T-helper 2 cell (primary cell): Measurements from ENCODE around the gene HDAC4.

Experiments used
- DNase-seq, 5 experiments: peaks; one replicate each; pipeline versions ENCODE4 v3.0.0 to v3.0.0-alpha.2; 2012 to 2022

The HDAC4 gene

GRCh38 chr2:239252393-239252792 is 148.4 kb downstream of the HDAC4 start:
- DNase-seq = no peak

GRCh38 chr2:239251971-239252370 is 148.8 kb downstream of the HDAC4 start:
- no peak for DNase-seq

GRCh38 chr2:239250216-239251081 is 150.4 kb downstream of the HDAC4 start:
- DNase-seq = no peak

- no peak for DNase-seq
Observed at GRCh38 chr2:239249776-239250175, 151.0 kb downstream of the HDAC4 start.

GRCh38 chr2:239249048-239249447 is 151.8 kb downstream of the HDAC4 start:
- no peak for DNase-seq

GRCh38 chr2:239247401-239248245 is 153.2 kb downstream of the HDAC4 start:
- no peak for DNase-seq

GRCh38 chr2:239246723-239247122 is 154.1 kb downstream of the HDAC4 start:
- no peak for DNase-seq

- DNase-seq = no peak
Observed at GRCh38 chr2:239245872-239246721, 154.7 kb downstream of the HDAC4 start.

GRCh38 chr2:239245107-239245506 is 155.7 kb downstream of the HDAC4 start:
- no peak for DNase-seq

GRCh38 chr2:239244625-239245024 is 156.2 kb downstream of the HDAC4 start:
- DNase-seq = no peak

GRCh38 chr2:239241431-239241960 is 159.3 kb downstream of the HDAC4 start:
- no peak for DNase-seq

GRCh38 chr2:239240414-239240881 is 160.4 kb downstream of the HDAC4 start:
- DNase-seq = no peak

- DNase-seq = no peak
Observed at GRCh38 chr2:239239607-239240413, 161.0 kb downstream of the HDAC4 start.

- DNase-seq = no peak
Observed at GRCh38 chr2:239238839-239239606, 161.8 kb downstream of the HDAC4 start.

- no peak for DNase-seq
Observed at GRCh38 chr2:239238381-239238780, 162.4 kb downstream of the HDAC4 start.

- DNase-seq = no peak
Observed at GRCh38 chr2:239236808-239237205, 164.0 kb downstream of the HDAC4 start.

GRCh38 chr2:239236043-239236807 is 164.6 kb downstream of the HDAC4 start:
- no peak for DNase-seq

GRCh38 chr2:239235311-239235710 is 165.5 kb downstream of the HDAC4 start:
- DNase-seq = no peak
